IMR-90 (cell line): Measurements from ENCODE around the gene RUNDC3A.
"Not testable (repeated sequence)": the region's sequence is repeated elsewhere in the genome, so short reads cannot be mapped to it uniquely, and the experiment has no call there.

Experiments used
- CTCF ChIP-seq: conservative IDR thresholded peaks from 2 replicates; pipeline ENCODE4 v1.5.1; 2012; ENCODE audit warnings: mild to moderate bottlenecking, low read depth, low read length, improper control_type of control experiment
- MAFK ChIP-seq: IDR thresholded peaks from 2 replicates; pipeline ENCODE4 v1.6.1; 2012; ENCODE audit warnings: low read depth, low read length, improper control_type of control experiment

- TF ChIP-seq CTCF, MAFK: not testable (repeated sequence)
Measured at GRCh38 chr17:44340553-44340952, 32.2 kb downstream of the RUNDC3A start.
